ENCODE data around the gene STUB1.

STUB1 gene

GRCh38 chr16:667780-668518, 12.3 kb upstream of the STUB1 start, which contains the start of gene RHOT2:
Gene RHOT2, plus strand, starts transcription at chr16:668132. Its CDS starts 68 bp downstream, at chr16:668200.
- H3K4me3 ChIP-seq (ENCODE audit: low read length): peak within 1 kb of the TSS; percentile 76
- DNase-seq (ENCODE audit: low read depth): peak; percentile 94
- TF ChIP-seq, protein P1, sequence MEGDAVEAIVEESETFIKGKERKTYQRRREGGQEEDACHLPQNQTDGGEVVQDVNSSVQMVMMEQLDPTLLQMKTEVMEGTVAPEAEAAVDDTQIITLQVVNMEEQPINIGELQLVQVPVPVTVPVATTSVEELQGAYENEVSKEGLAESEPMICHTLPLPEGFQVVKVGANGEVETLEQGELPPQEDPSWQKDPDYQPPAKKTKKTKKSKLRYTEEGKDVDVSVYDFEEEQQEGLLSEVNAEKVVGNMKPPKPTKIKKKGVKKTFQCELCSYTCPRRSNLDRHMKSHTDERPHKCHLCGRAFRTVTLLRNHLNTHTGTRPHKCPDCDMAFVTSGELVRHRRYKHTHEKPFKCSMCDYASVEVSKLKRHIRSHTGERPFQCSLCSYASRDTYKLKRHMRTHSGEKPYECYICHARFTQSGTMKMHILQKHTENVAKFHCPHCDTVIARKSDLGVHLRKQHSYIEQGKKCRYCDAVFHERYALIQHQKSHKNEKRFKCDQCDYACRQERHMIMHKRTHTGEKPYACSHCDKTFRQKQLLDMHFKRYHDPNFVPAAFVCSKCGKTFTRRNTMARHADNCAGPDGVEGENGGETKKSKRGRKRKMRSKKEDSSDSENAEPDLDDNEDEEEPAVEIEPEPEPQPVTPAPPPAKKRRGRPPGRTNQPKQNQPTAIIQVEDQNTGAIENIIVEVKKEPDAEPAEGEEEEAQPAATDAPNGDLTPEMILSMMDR (IDR thresholded peaks at IDR 0.05; ENCODE audit: insufficient read depth, low read depth, low read length, missing control alignments): peak; percentile 33

GRCh38 chr16:668519-669171, 11.6 kb upstream of the STUB1 start:
- TF ChIP-seq, protein P1 (IDR thresholded peaks at IDR 0.05; ENCODE audit: insufficient read depth, low read depth, low read length, missing control alignments): no peak
- no peak for DNase-seq (ENCODE audit: low read depth)
- H3K4me3 ChIP-seq (ENCODE audit: low read length): peak overlapping the region; percentile 76

DNA sequence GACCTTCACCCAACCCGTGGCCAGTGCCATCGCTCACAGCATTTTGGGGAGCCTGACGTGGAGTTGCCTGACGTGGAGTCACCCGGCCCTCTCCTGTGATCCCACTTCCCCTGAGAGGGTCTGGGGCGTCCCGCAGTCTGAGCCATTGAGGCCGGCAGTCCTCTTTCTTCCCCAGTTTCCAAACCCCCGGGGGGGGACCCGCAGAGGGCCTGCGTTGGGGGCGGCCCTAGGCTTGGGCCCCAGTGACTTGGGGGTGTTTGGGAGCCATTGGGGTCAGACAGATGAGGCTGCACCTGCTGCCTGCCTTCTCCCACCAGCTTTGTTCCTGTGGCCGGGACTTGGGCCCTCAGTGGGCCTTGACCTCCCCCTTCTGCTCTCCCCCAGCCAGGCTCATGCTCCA, 10.5 kb upstream of the STUB1 start:
- H3K4me3 ChIP-seq (ENCODE audit: low read length): no peak overlapping the region
- TF ChIP-seq, protein P1 (IDR thresholded peaks at IDR 0.05; ENCODE audit: insufficient read depth, low read depth, low read length, missing control alignments): no peak
- no peak for DNase-seq (ENCODE audit: low read depth)

GRCh38 chr16:670485-671352, 9.5 kb upstream of the STUB1 start:
- no peak for DNase-seq (ENCODE audit: low read depth)
- TF ChIP-seq, protein P1 (IDR thresholded peaks at IDR 0.05; ENCODE audit: insufficient read depth, low read depth, low read length, missing control alignments): no peak

DNA sequence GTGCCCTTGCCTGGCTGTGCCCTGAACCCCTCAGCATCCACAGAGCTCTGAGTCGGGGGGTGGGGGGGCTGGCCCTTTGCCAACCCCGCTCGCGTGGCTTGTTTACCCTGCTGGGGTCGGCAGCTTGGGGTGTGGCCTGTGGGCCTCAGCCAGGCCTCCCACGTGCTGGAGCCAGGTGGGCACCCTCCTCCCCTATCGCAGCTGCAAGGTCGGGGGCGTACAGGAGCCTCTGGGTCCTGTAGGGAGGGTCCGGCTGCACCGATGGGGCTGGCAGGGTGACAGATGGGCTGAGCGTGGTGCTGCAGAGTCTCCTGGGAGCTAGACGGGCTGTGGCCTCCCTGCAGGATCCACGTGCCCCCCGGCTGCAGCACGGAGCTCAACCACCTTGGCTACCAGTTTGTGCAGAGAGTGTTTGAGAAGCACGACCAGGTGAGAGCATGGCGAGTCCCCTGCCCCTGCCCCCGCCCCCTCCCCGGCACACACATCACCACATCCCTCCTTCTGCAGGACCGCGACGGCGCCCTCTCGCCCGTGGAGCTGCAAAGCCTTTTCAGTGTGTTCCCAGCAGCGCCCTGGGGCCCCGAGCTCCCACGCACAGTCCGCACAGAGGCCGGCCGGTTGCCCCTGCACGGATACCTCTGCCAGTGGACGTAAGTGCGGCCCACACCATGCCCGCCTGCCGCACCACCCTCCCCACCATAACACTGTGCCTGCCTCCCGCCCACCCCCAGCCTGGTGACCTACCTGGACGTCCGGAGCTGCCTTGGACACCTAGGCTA, 8.7 kb upstream of the STUB1 start:
- TF ChIP-seq, protein P1 (IDR thresholded peaks at IDR 0.05; ENCODE audit: insufficient read depth, low read depth, low read length, missing control alignments): no peak
- DNase-seq (ENCODE audit: low read depth): no peak
- H3K4me3 ChIP-seq (ENCODE audit: low read length): no peak overlapping the region

More at GRCh38 chr16:670485-671352, 9.5 kb upstream of the STUB1 start:
- H3K4me3 ChIP-seq (ENCODE audit: low read length): no peak overlapping the region

GRCh38 chr16:672371-672770, 7.8 kb upstream of the STUB1 start:
- H3K4me3 ChIP-seq (ENCODE audit: low read length): no peak overlapping the region

More at GRCh38 chr16:672371-672770, 7.8 kb upstream of the STUB1 start:
- DNase-seq (ENCODE audit: low read depth): no peak
- TF ChIP-seq, protein P1 (IDR thresholded peaks at IDR 0.05; ENCODE audit: insufficient read depth, low read depth, low read length, missing control alignments): no peak

Measured in epithelial cell of esophagus (primary cell).